RWPE1 (cell line): ENCODE data around the gene TBC1D12.

ENCODE experiments used
- CTCF ChIA-PET: fragments of 350-600 bp; sonication (Branson Sonifier 250); formaldehyde crosslinking; extraction: SDS; loops from one replicate; lab custom pipeline; 2021; lab: Yijun Ruan, JAX
- POLR2A ChIA-PET: fragments of 400-600 bp; formaldehyde crosslinking; extraction: SDS; loops from one replicate; lab custom pipeline; 2020; ENCODE audit warnings: antibody characterized with exemption; ENCODE audit not compliant: low non-redundant PET; lab: Yijun Ruan, JAX
- DNase-seq: peaks from one replicate; pipeline ENCODE4 v3.0.0; 2012; ENCODE audit warnings: low spot score
- H3K27ac ChIP-seq: fragments of 450-650 bp; 2 replicates; pipeline ENCODE4 v1.5.1; 2017
- CTCF ChIP-seq: fragments of 450-650 bp; conservative IDR thresholded peaks from 2 replicates; pipeline ENCODE4 v1.5.1; 2017; ENCODE audit warnings: low read depth, mild to moderate bottlenecking

The TBC1D12 gene

GRCh38 chr10:94493463-94493862 lies 91.1 kb downstream of the TBC1D12 start:
- ChIA-PET CTCF (no interaction called here), POLR2A (no interaction called here)
- no peak for DNase-seq
- no peak for TF ChIP-seq CTCF
- no peak overlapping the region for H3K27ac ChIP-seq

- CTCF ChIA-PET = interaction anchor here (1.0 kb wide), 1 partner anchor 52 kb away, joined by 3 read pairs; no protein-coding TSS in a partner anchor
- no peak for TF ChIP-seq CTCF
- DNase-seq = no peak
- no peak overlapping the region for H3K27ac ChIP-seq
- POLR2A ChIA-PET = no interaction called here
These were observed 93.7 kb downstream of the TBC1D12 start for GRCh38 chr10:94496010-94496409.

GRCh38 chr10:94496646-94497045 lies 94.3 kb downstream of the TBC1D12 start:
- no peak for DNase-seq
- no peak overlapping the region for H3K27ac ChIP-seq
- POLR2A ChIA-PET = no interaction called here
- TF ChIP-seq CTCF = no peak
- CTCF ChIA-PET = interaction anchor here (1.0 kb wide), 1 partner anchor 53 kb away, joined by 3 read pairs; no protein-coding TSS in a partner anchor

- peak; percentile 7 for DNase-seq
- ChIA-PET CTCF (interaction anchor here (0.7 kb wide), 2 partner anchors 9 to 175 kb away, joined by 3 read pairs; no protein-coding TSS in a partner anchor), POLR2A (no interaction called here)
- no peak overlapping the region for H3K27ac ChIP-seq
- no peak for TF ChIP-seq CTCF
These were observed 97.7 kb downstream of the TBC1D12 start for GRCh38 chr10:94500063-94500462.

- ChIA-PET CTCF (no interaction called here), POLR2A (interaction anchor here (0.6 kb wide), 1 partner anchor 30 kb away, joined by 6 read pairs; no protein-coding TSS in a partner anchor)
- no peak for DNase-seq
- no peak overlapping the region for H3K27ac ChIP-seq
- TF ChIP-seq CTCF = no peak
These were observed 119.2 kb downstream of the TBC1D12 start for GRCh38 chr10:94521276-94522250.

GRCh38 chr10:94524146-94524545 lies 121.8 kb downstream of the TBC1D12 start:
- DNase-seq = no peak
- CTCF ChIA-PET = no interaction called here
- no peak overlapping the region for H3K27ac ChIP-seq
- POLR2A ChIA-PET = no interaction called here
- TF ChIP-seq CTCF = no peak
